Measurements from ENCODE around the gene AATF.

DNA sequence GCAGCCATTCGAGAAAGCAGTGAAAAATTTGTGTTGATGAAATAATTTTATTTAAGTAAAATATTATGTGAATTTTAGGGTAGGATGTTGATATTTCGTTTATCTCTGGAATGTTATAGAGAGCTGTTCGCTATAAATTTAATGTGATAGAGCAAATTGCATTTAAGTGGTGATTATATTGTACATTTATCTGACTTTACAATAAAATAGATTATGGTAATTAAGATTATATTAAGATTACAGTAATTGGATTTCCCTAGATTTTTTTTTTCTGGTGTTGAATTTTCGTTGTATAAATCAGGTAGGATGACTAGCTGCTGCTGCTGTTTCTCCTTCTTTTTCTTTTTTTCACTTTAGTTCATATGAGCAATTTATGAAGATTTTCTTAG, 71.0 kb downstream of the AATF start:
- TF ChIP-seq, protein P1, sequence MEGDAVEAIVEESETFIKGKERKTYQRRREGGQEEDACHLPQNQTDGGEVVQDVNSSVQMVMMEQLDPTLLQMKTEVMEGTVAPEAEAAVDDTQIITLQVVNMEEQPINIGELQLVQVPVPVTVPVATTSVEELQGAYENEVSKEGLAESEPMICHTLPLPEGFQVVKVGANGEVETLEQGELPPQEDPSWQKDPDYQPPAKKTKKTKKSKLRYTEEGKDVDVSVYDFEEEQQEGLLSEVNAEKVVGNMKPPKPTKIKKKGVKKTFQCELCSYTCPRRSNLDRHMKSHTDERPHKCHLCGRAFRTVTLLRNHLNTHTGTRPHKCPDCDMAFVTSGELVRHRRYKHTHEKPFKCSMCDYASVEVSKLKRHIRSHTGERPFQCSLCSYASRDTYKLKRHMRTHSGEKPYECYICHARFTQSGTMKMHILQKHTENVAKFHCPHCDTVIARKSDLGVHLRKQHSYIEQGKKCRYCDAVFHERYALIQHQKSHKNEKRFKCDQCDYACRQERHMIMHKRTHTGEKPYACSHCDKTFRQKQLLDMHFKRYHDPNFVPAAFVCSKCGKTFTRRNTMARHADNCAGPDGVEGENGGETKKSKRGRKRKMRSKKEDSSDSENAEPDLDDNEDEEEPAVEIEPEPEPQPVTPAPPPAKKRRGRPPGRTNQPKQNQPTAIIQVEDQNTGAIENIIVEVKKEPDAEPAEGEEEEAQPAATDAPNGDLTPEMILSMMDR (conservative IDR thresholded peaks at IDR 0.05), result no peak
- TF ChIP-seq ZFX (IDR thresholded peaks at IDR 0.05), result no peak

Data from C4-2B (cell line).